Smooth muscle cell (in vitro differentiated cells): ENCODE data around the gene UTP11. TPM values are rescaled to one million over a fixed set of nuclear protein-coding genes. Genes with fewer than 3 reads are reported as not detected.

Experiments used
- DNase-seq: peaks from one replicate; lab custom pipeline; 2025; ENCODE audit not compliant: unreplicated experiment; lab: John Stamatoyannopoulos, UW
- H2AFZ ChIP-seq: fragments of 200-600 bp; sonication (generic); 2 replicates; pipeline ENCODE4 v1.6.0; 2016; ENCODE audit warnings: antibody characterized with exemption, low read depth, mild to moderate bottlenecking
- H3F3A ChIP-seq: fragments of 200-600 bp; sonication (generic); 2 replicates; pipeline ENCODE4 v1.6.0; 2017; ENCODE audit warnings: antibody characterized with exemption, low read depth
- H3K27ac ChIP-seq: fragments of 200-600 bp; sonication (generic); 2 replicates; pipeline ENCODE4 v1.5.1; 2016; ENCODE audit warnings: low read depth, mild to moderate bottlenecking
- H3K27me3 ChIP-seq: fragments of 200-600 bp; sonication (generic); 2 replicates; pipeline ENCODE4 v1.6.1; 2016; ENCODE audit warnings: low read depth, mild to moderate bottlenecking
- H3K36me3 ChIP-seq: fragments of 200-600 bp; sonication (generic); 2 replicates; pipeline ENCODE4 v1.5.1; 2016; ENCODE audit warnings: low read depth
- H3K4me1 ChIP-seq: fragments of 200-600 bp; sonication (generic); 2 replicates; pipeline ENCODE4 v1.5.1; 2016; ENCODE audit warnings: low read depth
- H3K4me2 ChIP-seq: fragments of 200-600 bp; sonication (generic); 2 replicates; pipeline ENCODE4 v1.6.0; 2016; ENCODE audit warnings: mild to moderate bottlenecking
- H3K4me3 ChIP-seq: fragments of 200-600 bp; sonication (generic); 2 replicates; pipeline ENCODE4 v1.5.1; 2016; ENCODE audit warnings: mild to moderate bottlenecking
- H3K79me2 ChIP-seq: fragments of 200-600 bp; sonication (generic); 2 replicates; pipeline ENCODE4 v1.6.0; 2016; ENCODE audit warnings: low read depth, mild to moderate bottlenecking
- H3K9ac ChIP-seq: fragments of 200-600 bp; sonication (generic); 2 replicates; pipeline ENCODE4 v1.6.0; 2016; ENCODE audit warnings: low read depth
- H3K9me3 ChIP-seq: fragments of 200-600 bp; sonication (generic); replicated peaks from 2 replicates; pipeline ENCODE4 v1.5.1; 2016; ENCODE audit warnings: low read depth
- H4K20me1 ChIP-seq: fragments of 200-600 bp; sonication (generic); 2 replicates; pipeline ENCODE4 v1.6.0; 2016; ENCODE audit warnings: low read depth
- CTCF ChIP-seq: fragments of 200-600 bp; sonication (generic); IDR thresholded peaks from 2 replicates; pipeline ENCODE4 v1.5.1; 2017; ENCODE audit warnings: borderline replicate concordance, mild to moderate bottlenecking, antibody characterized with exemption; ENCODE audit not compliant: insufficient read depth, poor library complexity, severe bottlenecking
- WGBS: methylation state at CpG from one replicate; pipeline ENCODE4 v1.1.7; 2016; ENCODE audit warnings: low lambda C conversion rate; 5-methylcytosine and 5-hydroxymethylcytosine counted together
- polyA plus RNA-seq: library from polyadenylated mRNA; unstranded; fragments of >200 nt; fragmentation: Nextera tagmentation; extraction: Ambion mirVana; gene quantifications from 2 replicates; pipeline ENCODE4 v1.2.1, GENCODE V29; 2016
- total RNA-seq: library from RNA; depleted of rRNA; stranded (reverse); fragments of >200 nt; gene quantifications from 2 replicates; pipeline ENCODE4 v1.2.3, GENCODE V29; 2014

Gene UTP11
- total and polyA plus RNA-seq, 2 experiments from 2014 or later = 43.7 to 72.4 TPM

GRCh38 chr1:38021969-38022368 lies 9.4 kb downstream of the UTP11 start:
- no peaks in the 10 kb centered on the region for H3K27me3 ChIP-seq
- no peak for TF ChIP-seq CTCF
- no peak overlapping the region for H2AFZ ChIP-seq
- H3K27ac ChIP-seq = no peak overlapping the region
- H3F3A ChIP-seq = no peaks in the 10 kb centered on the region
- WGBS = 97% methylated on average over 5 of the region's 5 CpGs
- H3K4me2 ChIP-seq = no peak overlapping the region
- no peak overlapping the region for H3K9ac ChIP-seq
- peaks cover 32% of the 10 kb centered on the region for H3K79me2 ChIP-seq
- peaks cover 30% of the 10 kb centered on the region for H3K36me3 ChIP-seq
- no peak overlapping the region for H3K4me3 ChIP-seq
- DNase-seq = no peak
- H3K9me3 ChIP-seq = no peaks in the 10 kb centered on the region
- H4K20me1 ChIP-seq = peaks cover 31% of the 10 kb centered on the region
- peaks cover 3% of the 10 kb centered on the region for H3K4me1 ChIP-seq

GRCh38 chr1:38022810-38023209 lies 10.3 kb downstream of the UTP11 start:
- no peaks in the 10 kb centered on the region for H3K27me3 ChIP-seq
- H3K79me2 ChIP-seq = peaks cover 24% of the 10 kb centered on the region
- H3K36me3 ChIP-seq = peaks cover 30% of the 10 kb centered on the region
- H3K9me3 ChIP-seq = no peaks in the 10 kb centered on the region
- H4K20me1 ChIP-seq = peaks cover 31% of the 10 kb centered on the region
- H3K27ac ChIP-seq = no peak overlapping the region
- no peak for DNase-seq
- peaks cover 11% of the 10 kb centered on the region for H3K4me1 ChIP-seq
- H3K4me2 ChIP-seq = no peak overlapping the region
- no peak overlapping the region for H2AFZ ChIP-seq
- 94% methylated on average over 3 of the region's 3 CpGs for WGBS
- H3F3A ChIP-seq = no peaks in the 10 kb centered on the region
- H3K9ac ChIP-seq = no peak overlapping the region
- no peak overlapping the region for H3K4me3 ChIP-seq
- TF ChIP-seq CTCF = no peak

GRCh38 chr1:38025233-38025632 lies 12.7 kb downstream of the UTP11 start:
- H3K36me3 ChIP-seq = peaks cover 24% of the 10 kb centered on the region
- peaks cover 35% of the 10 kb centered on the region for H3K4me1 ChIP-seq
- H2AFZ ChIP-seq = no peak overlapping the region
- no peaks in the 10 kb centered on the region for H3K9me3 ChIP-seq
- peaks cover 10% of the 10 kb centered on the region for H4K20me1 ChIP-seq
- peaks cover under 1% of the 10 kb centered on the region for H3K79me2 ChIP-seq
- H3K27ac ChIP-seq = no peak overlapping the region
- H3K4me3 ChIP-seq = no peak overlapping the region
- no peak overlapping the region for H3K4me2 ChIP-seq
- WGBS = 96% methylated on average over 2 of the region's 2 CpGs
- no peaks in the 10 kb centered on the region for H3K27me3 ChIP-seq
- no peak for DNase-seq
- peaks cover 10% of the 10 kb centered on the region for H3F3A ChIP-seq
- no peak overlapping the region for H3K9ac ChIP-seq
- TF ChIP-seq CTCF = no peak

GRCh38 chr1:38025664-38026063 lies 13.1 kb downstream of the UTP11 start:
- H3K79me2 ChIP-seq = no peaks in the 10 kb centered on the region
- H3K27me3 ChIP-seq = no peaks in the 10 kb centered on the region
- peaks cover 7% of the 10 kb centered on the region for H4K20me1 ChIP-seq
- peaks cover 12% of the 10 kb centered on the region for H3F3A ChIP-seq
- peaks cover 40% of the 10 kb centered on the region for H3K4me1 ChIP-seq
- H3K9ac ChIP-seq = no peak overlapping the region
- H3K4me3 ChIP-seq = no peak overlapping the region
- H2AFZ ChIP-seq = no peak overlapping the region
- DNase-seq = no peak
- H3K9me3 ChIP-seq = no peaks in the 10 kb centered on the region
- peaks cover 24% of the 10 kb centered on the region for H3K36me3 ChIP-seq
- TF ChIP-seq CTCF = no peak
- H3K4me2 ChIP-seq = no peak overlapping the region
- H3K27ac ChIP-seq = no peak overlapping the region
- 97% methylated on average over 6 of the region's 6 CpGs for WGBS
